ENCODE measurements around the gene NIPBL.

GRCh38 chr5:36904677-36905076 lies 28.1 kb downstream of the NIPBL start:
- TF ChIP-seq CTCF (IDR thresholded peaks at IDR 0.05 in 2 of 3, conservative IDR thresholded peaks at IDR 0.05 in 1 of 3; ENCODE audit: control insufficient read depth in 2 of 3, extremely low read depth in 1 of 3, insufficient read depth in 1 of 3, low read depth in 3 of 3, low read length in 3 of 3) (no peak), FOXK2 (IDR thresholded peaks at IDR 0.05) (no peak)
- TF ChIP-seq, protein P1, sequence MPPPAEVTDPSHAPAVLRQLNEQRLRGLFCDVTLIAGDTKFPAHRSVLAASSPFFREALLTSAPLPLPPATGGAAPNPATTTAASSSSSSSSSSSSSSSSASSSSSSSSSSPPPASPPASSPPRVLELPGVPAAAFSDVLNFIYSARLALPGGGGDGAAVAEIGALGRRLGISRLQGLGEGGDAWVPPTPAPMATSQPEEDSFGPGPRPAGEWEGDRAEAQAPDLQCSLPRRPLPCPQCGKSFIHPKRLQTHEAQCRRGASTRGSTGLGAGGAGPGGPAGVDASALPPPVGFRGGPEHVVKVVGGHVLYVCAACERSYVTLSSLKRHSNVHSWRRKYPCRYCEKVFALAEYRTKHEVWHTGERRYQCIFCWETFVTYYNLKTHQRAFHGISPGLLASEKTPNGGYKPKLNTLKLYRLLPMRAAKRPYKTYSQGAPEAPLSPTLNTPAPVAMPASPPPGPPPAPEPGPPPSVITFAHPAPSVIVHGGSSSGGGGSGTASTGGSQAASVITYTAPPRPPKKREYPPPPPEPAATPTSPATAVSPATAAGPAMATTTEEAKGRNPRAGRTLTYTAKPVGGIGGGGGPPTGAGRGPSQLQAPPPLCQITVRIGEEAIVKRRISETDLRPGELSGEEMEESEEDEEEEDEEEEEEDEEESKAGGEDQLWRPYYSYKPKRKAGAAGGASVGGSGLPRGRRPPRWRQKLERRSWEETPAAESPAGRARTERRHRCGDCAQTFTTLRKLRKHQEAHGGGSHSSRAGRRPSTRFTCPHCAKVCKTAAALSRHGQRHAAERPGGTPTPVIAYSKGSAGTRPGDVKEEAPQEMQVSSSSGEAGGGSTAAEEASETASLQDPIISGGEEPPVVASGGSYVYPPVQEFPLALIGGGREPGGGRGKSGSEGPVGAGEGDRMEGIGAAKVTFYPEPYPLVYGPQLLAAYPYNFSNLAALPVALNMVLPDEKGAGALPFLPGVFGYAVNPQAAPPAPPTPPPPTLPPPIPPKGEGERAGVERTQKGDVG (CRISPR knock-in tag; IDR thresholded peaks at IDR 0.05): no peak
